Astrocyte (in vitro differentiated cells and primary cell): Measurements from ENCODE around the gene ODF2.
A peak's percentile ranks its signal among the peaks of the same experiment; 100 is the strongest.

ENCODE experiments used
- CTCF ChIP-seq: IDR thresholded peaks from 2 replicates; pipeline ENCODE4 v1.5.1; 2011; ENCODE audit warnings: low read depth, mild to moderate bottlenecking, inconsistent platforms, low read length, moderate library complexity; ENCODE audit not compliant: insufficient read depth
- EZH2 ChIP-seq: IDR thresholded peaks from 2 replicates; pipeline ENCODE4 v1.6.1; 2012; ENCODE audit warnings: mild to moderate bottlenecking, low read length, inconsistent platforms; ENCODE audit not compliant: insufficient read depth

- peak; percentile 6 for TF ChIP-seq CTCF
- no peak for TF ChIP-seq EZH2
These were observed 41.3 kb upstream of the ODF2 start for GRCh38 chr9:128414461-128414860.
